HEK293 (cell line): Measurements from ENCODE around the gene NEK6.

ENCODE experiments used
- CTCF ChIA-PET: fragments of 350-600 bp; formaldehyde crosslinking; extraction: SDS; loops from one replicate; lab custom pipeline; 2021; ENCODE audit warnings: antibody characterized with exemption; lab: Yijun Ruan, JAX
- POLR2A ChIA-PET: fragments of 300-600 bp; formaldehyde crosslinking; extraction: SDS; loops from one replicate; lab custom pipeline; 2020; ENCODE audit warnings: antibody characterized with exemption, inconsistent platforms; lab: Yijun Ruan, JAX
- H3K27ac ChIP-seq: fragments of 200-500 bp; sonication (Bioruptor generic); 2 replicates; pipeline ENCODE4 v1.5.1; 2014; ENCODE audit warnings: low read depth, low read length, control low read depth, inconsistent platforms; ENCODE audit errors: extremely low read depth
- H3K36me3 ChIP-seq, 2 experiments: fragments of 200-500 bp in 1 of 2; sonication (Bioruptor generic) in 1 of 2; 1 replicate in 1 of 2; 2 replicates in 1 of 2; pipeline ENCODE4 v1.5.1; 2014 to 2017; ENCODE audit warnings: inconsistent platforms in 2 of 2, low read length in 2 of 2; ENCODE audit not compliant: control insufficient read depth in 2 of 2, insufficient read depth in 1 of 2
- H3K4me1 ChIP-seq: fragments of 200-500 bp; sonication (Bioruptor generic); 2 replicates; pipeline ENCODE4 v1.5.1; 2014; ENCODE audit warnings: mild to moderate bottlenecking, low read length, inconsistent platforms; ENCODE audit not compliant: control insufficient read depth, insufficient read depth
- H3K4me3 ChIP-seq: 2 replicates; pipeline ENCODE4 v1.5.1; 2011; ENCODE audit warnings: low read depth, mild to moderate bottlenecking, control low read depth, low read length, moderate library complexity
- H3K9me3 ChIP-seq: fragments of 200-500 bp; sonication (Bioruptor generic); 2 replicates; pipeline ENCODE4 v1.5.1; 2014; ENCODE audit warnings: low read depth, low read length, inconsistent platforms; ENCODE audit not compliant: control insufficient read depth, insufficient read depth
- BCL6B ChIP-seq: fragments of 450-650 bp; formaldehyde crosslinking; IDR thresholded peaks from 2 replicates; pipeline ENCODE4 v1.5.1; 2017; ENCODE audit warnings: missing biosample characterization, missing genetic modification characterization
- CTCF ChIP-seq: fragments of 450-650 bp; formaldehyde crosslinking; IDR thresholded peaks from 2 replicates; pipeline ENCODE4 v1.5.1; 2016; ENCODE audit warnings: missing biosample characterization, missing genetic modification characterization
- EGR2 ChIP-seq: fragments of 450-650 bp; formaldehyde crosslinking; IDR thresholded peaks from 2 replicates; pipeline ENCODE4 v1.5.1; 2016; ENCODE audit warnings: low read depth, missing biosample characterization, missing genetic modification characterization
- HOXA7 ChIP-seq: sonication (generic); formaldehyde crosslinking; IDR thresholded peaks from 2 replicates; pipeline ENCODE4 v1.8.1; 2022; ENCODE audit warnings: missing genetic modification reagents, borderline replicate concordance
- KLF16 ChIP-seq: fragments of 450-650 bp; formaldehyde crosslinking; IDR thresholded peaks from 2 replicates; pipeline ENCODE4 v1.5.1; 2017; ENCODE audit warnings: missing biosample characterization, missing genetic modification characterization
- KLF7 ChIP-seq: fragments of 450-650 bp; formaldehyde crosslinking; IDR thresholded peaks from 2 replicates; pipeline ENCODE4 v1.5.1; 2016; ENCODE audit warnings: missing biosample characterization, missing genetic modification characterization, borderline replicate concordance
- ZNF114 ChIP-seq: fragments of 450-650 bp; formaldehyde crosslinking; IDR thresholded peaks from 2 replicates; pipeline ENCODE4 v1.5.0; 2017; ENCODE audit warnings: missing biosample characterization, missing genetic modification characterization
- ZNF140 ChIP-seq: fragments of 450-650 bp; formaldehyde crosslinking; IDR thresholded peaks from 2 replicates; pipeline ENCODE4 v1.5.1; 2016; ENCODE audit warnings: missing biosample characterization, missing genetic modification characterization
- ZNF148 ChIP-seq: fragments of 450-650 bp; formaldehyde crosslinking; IDR thresholded peaks from 2 replicates; pipeline ENCODE4 v1.5.0; 2017; ENCODE audit warnings: missing biosample characterization, missing genetic modification characterization, borderline replicate concordance
- ZNF16 ChIP-seq: fragments of 450-650 bp; formaldehyde crosslinking; IDR thresholded peaks from 2 replicates; pipeline ENCODE4 v1.5.1; 2016; ENCODE audit warnings: low read depth, missing biosample characterization, missing genetic modification characterization
- ZNF202 ChIP-seq: fragments of 450-650 bp; formaldehyde crosslinking; IDR thresholded peaks from 2 replicates; pipeline ENCODE4 v1.5.1; 2016; ENCODE audit warnings: missing biosample characterization, missing genetic modification characterization, borderline replicate concordance
- ZNF274 ChIP-seq, 2 experiments: fragments of 200-500 bp in 1 of 2; fragments of 450-650 bp in 1 of 2; sonication (Bioruptor generic) in 1 of 2; formaldehyde crosslinking in 1 of 2; IDR thresholded peaks; 2 replicates each; pipeline versions ENCODE4 v1.5.1 to v1.6.1; 2014 to 2016; ENCODE audit warnings: borderline replicate concordance in 1 of 2, inconsistent platforms in 1 of 2, low read length in 1 of 2, missing biosample characterization in 1 of 2, missing genetic modification characterization in 1 of 2
- ZNF398 ChIP-seq: fragments of 450-650 bp; formaldehyde crosslinking; IDR thresholded peaks from 2 replicates; pipeline ENCODE4 v1.5.1; 2017; ENCODE audit warnings: missing biosample characterization, missing genetic modification characterization
- ZNF404 ChIP-seq: fragments of 450-650 bp; formaldehyde crosslinking; IDR thresholded peaks from 2 replicates; pipeline ENCODE4 v1.5.1; 2017; ENCODE audit warnings: missing biosample characterization, missing genetic modification characterization
- ZNF488 ChIP-seq: fragments of 450-650 bp; formaldehyde crosslinking; IDR thresholded peaks from 2 replicates; pipeline ENCODE4 v1.5.1; 2016; ENCODE audit warnings: missing biosample characterization, missing genetic modification characterization
- ZNF580 ChIP-seq: fragments of 450-650 bp; formaldehyde crosslinking; IDR thresholded peaks from 2 replicates; pipeline ENCODE4 v1.5.1; 2016; ENCODE audit warnings: missing biosample characterization, missing genetic modification characterization
- ZNF629 ChIP-seq: fragments of 450-650 bp; formaldehyde crosslinking; IDR thresholded peaks from 2 replicates; pipeline ENCODE4 v1.5.1; 2017; ENCODE audit warnings: missing biosample characterization, missing genetic modification characterization

The NEK6 gene

GRCh38 chr9:124352616-124353015, 94.9 kb downstream of the NEK6 start:
- H3K9me3 ChIP-seq = no peaks in the 10 kb centered on the region
- H3K4me3 ChIP-seq = no peak overlapping the region
- TF ChIP-seq ZNF580 (tag by site-specific recombination) (no peak), ZNF114 (tag by site-specific recombination) (no peak), HOXA7 (CRISPR knock-in tag) (no peak)
- no peak overlapping the region for H3K27ac ChIP-seq
- ChIA-PET POLR2A (no interaction called here), CTCF (no interaction called here)
- H3K36me3 ChIP-seq = peaks cover 0 to 92% of the 10 kb centered on the region in 2 experiments; a peak in 1 of 3 replicates
- H3K4me1 ChIP-seq = no peaks in the 10 kb centered on the region

- POLR2A ChIA-PET = no interaction called here
- Histone ChIP-seq H3K9me3 (no peaks in the 10 kb centered on the region), H3K4me3 (no peak overlapping the region), H3K27ac (no peak overlapping the region), H3K4me1 (no peaks in the 10 kb centered on the region), H3K36me3 (peaks cover 0 to 86% of the 10 kb centered on the region in 2 experiments; a peak in 1 of 3 replicates)
- TF ChIP-seq ZNF629 (no peak), ZNF488 (tag by site-specific recombination) (no peak), KLF16 (no peak), ZNF398 (no peak), BCL6B (tag by site-specific recombination) (no peak), ZNF148 (tag by site-specific recombination) (no peak), EGR2 (tag by site-specific recombination) (no peak), ZNF202 (tag by site-specific recombination) (no peak), ZNF274 (IDR thresholded peaks at IDR 0.05; ENCODE audit: low read length) (no peak), ZNF274 (tag by site-specific recombination; IDR thresholded peaks at IDR 0.05; ENCODE audit: borderline replicate concordance) (no peak), CTCF (tag by site-specific recombination) (no peak), ZNF404 (tag by site-specific recombination) (no peak), KLF7 (tag by site-specific recombination) (no peak), ZNF16 (tag by site-specific recombination) (no peak), ZNF140 (tag by site-specific recombination) (no peak)
- CTCF ChIA-PET = no interaction called here
Measured at GRCh38 chr9:124353166-124353768, 95.5 kb downstream of the NEK6 start.
